SU-DHL-6 (cell line): ENCODE measurements around the gene RNF150.

Source experiments
- EZH2phosphoT487 ChIP-seq: fragments of 200-600 bp; sonication (generic), shearing (Covaris generic); conservative IDR thresholded peaks from 2 replicates; pipeline ENCODE4 v1.6.1; 2018; ENCODE audit warnings: mild to moderate bottlenecking, antibody characterized with exemption, low read length, moderate library complexity, mixed read lengths
- TF ChIP-seq, protein P1 (sequence below): fragments of 200-600 bp; sonication (generic); IDR thresholded peaks from one replicate; pipeline ENCODE4 v1.5.1; 2017; ENCODE audit warnings: antibody characterized with exemption, mild to moderate bottlenecking, low read length, moderate library complexity; ENCODE audit not compliant: insufficient read depth, poor library complexity, severe bottlenecking

DNA sequence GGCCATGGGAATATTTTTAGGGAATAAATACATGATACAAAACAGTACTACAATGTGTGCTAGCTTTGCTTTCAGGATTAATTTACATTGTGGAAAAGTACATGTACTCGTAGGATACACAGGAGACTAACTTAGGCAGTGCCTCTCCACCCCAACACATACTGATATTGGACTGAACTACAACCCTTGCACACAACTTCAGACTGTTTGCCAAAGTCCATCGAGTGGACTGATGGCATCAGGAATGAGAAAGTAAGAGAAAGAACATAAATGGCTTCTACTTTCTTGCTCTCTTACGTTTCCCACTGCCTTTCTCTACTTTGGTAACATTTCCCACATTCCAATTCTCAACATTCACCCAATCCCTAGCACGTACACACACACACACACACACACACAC, 130.1 kb downstream of the RNF150 start:
- TF ChIP-seq, protein P1, sequence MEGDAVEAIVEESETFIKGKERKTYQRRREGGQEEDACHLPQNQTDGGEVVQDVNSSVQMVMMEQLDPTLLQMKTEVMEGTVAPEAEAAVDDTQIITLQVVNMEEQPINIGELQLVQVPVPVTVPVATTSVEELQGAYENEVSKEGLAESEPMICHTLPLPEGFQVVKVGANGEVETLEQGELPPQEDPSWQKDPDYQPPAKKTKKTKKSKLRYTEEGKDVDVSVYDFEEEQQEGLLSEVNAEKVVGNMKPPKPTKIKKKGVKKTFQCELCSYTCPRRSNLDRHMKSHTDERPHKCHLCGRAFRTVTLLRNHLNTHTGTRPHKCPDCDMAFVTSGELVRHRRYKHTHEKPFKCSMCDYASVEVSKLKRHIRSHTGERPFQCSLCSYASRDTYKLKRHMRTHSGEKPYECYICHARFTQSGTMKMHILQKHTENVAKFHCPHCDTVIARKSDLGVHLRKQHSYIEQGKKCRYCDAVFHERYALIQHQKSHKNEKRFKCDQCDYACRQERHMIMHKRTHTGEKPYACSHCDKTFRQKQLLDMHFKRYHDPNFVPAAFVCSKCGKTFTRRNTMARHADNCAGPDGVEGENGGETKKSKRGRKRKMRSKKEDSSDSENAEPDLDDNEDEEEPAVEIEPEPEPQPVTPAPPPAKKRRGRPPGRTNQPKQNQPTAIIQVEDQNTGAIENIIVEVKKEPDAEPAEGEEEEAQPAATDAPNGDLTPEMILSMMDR: no peak
- TF ChIP-seq EZH2phosphoT487: no peak
